ENCODE data around the gene EIPR1. TPM values are rescaled to one million over a fixed set of nuclear protein-coding genes. Genes with fewer than 3 reads are reported as not detected.

The EIPR1 gene
- total RNA-seq, 2 donors from 2014 or later, result 34.5 to 35.1 TPM

- H3K4me3 Mint-ChIP-seq, result no peak overlapping the region
- peaks cover 2 to 7% of the 10 kb centered on the region in 2 donors for H3K36me3 Mint-ChIP-seq (ENCODE audit: insufficient read depth in 2 of 2)
- H3K4me1 Mint-ChIP-seq (ENCODE audit: low read depth), result peaks cover 38% of the 10 kb centered on the region
- ATAC-seq (replicated peaks in 1 of 2), result no peak
- no peaks in the 10 kb centered on the region for H3K9me3 Mint-ChIP-seq
- no peaks in the 10 kb centered on the region for H3K27me3 Mint-ChIP-seq (ENCODE audit: low read depth)
- H3K27ac Mint-ChIP-seq, result no peak overlapping the region
- no peak for DNase-seq
Measured at GRCh38 chr2:3212984-3213383, 164.6 kb downstream of the EIPR1 start.

- Mint-ChIP-seq H3K27ac (no peak overlapping the region), H3K27me3 (ENCODE audit: low read depth) (no peaks in the 10 kb centered on the region), H3K4me1 (ENCODE audit: low read depth) (peaks cover 29% of the 10 kb centered on the region), H3K9me3 (no peaks in the 10 kb centered on the region), H3K36me3 (ENCODE audit: insufficient read depth in 2 of 2) (peaks cover 2 to 7% of the 10 kb centered on the region in 2 donors), H3K4me3 (no peak overlapping the region)
- no peak for ATAC-seq (replicated peaks in 1 of 2)
- no peak for DNase-seq
Measured at GRCh38 chr2:3212061-3212362, 165.6 kb downstream of the EIPR1 start.

GRCh38 chr2:3211256-3212060 is 166.2 kb downstream of the EIPR1 start:
- Mint-ChIP-seq H3K4me3 (no peak overlapping the region), H3K27me3 (ENCODE audit: low read depth) (no peaks in the 10 kb centered on the region), H3K27ac (no peak overlapping the region), H3K36me3 (ENCODE audit: insufficient read depth in 2 of 2) (peaks cover 0 to 7% of the 10 kb centered on the region in 2 donors), H3K9me3 (no peaks in the 10 kb centered on the region), H3K4me1 (ENCODE audit: low read depth) (peaks cover 23% of the 10 kb centered on the region)
- ATAC-seq (replicated peaks in 1 of 2) (no peak), DNase-seq (no peak)

- Mint-ChIP-seq H3K36me3 (ENCODE audit: insufficient read depth in 2 of 2) (peaks cover 1 to 3% of the 10 kb centered on the region in 2 donors), H3K4me1 (ENCODE audit: low read depth) (peaks cover 11% of the 10 kb centered on the region), H3K9me3 (no peaks in the 10 kb centered on the region), H3K4me3 (no peak overlapping the region), H3K27me3 (ENCODE audit: low read depth) (no peaks in the 10 kb centered on the region), H3K27ac (no peak overlapping the region)
- ATAC-seq (replicated peaks in 1 of 2), result no peak
- no peak for DNase-seq
Measured at GRCh38 chr2:3210257-3210656, 167.4 kb downstream of the EIPR1 start.

- H3K4me1 Mint-ChIP-seq (ENCODE audit: low read depth), result peaks cover 1% of the 10 kb centered on the region
- DNase-seq (no peak), ATAC-seq (replicated peaks in 1 of 2) (no peak)
- H3K27ac Mint-ChIP-seq, result peak overlapping the region; percentile 4
- no peaks in the 10 kb centered on the region for H3K9me3 Mint-ChIP-seq
- no peaks in the 10 kb centered on the region for H3K27me3 Mint-ChIP-seq (ENCODE audit: low read depth)
- H3K36me3 Mint-ChIP-seq (ENCODE audit: insufficient read depth in 2 of 2), result peaks cover 0 to 1% of the 10 kb centered on the region in 2 donors
- no peak overlapping the region for H3K4me3 Mint-ChIP-seq
Measured at GRCh38 chr2:3209258-3209657, 168.4 kb downstream of the EIPR1 start.

GRCh38 chr2:3208591-3208990 is 169.0 kb downstream of the EIPR1 start:
- Mint-ChIP-seq H3K4me3 (no peak overlapping the region), H3K9me3 (no peaks in the 10 kb centered on the region), H3K27ac (no peak overlapping the region), H3K36me3 (ENCODE audit: insufficient read depth in 2 of 2) (peaks cover 0 to 1% of the 10 kb centered on the region in 2 donors), H3K4me1 (ENCODE audit: low read depth) (no peaks in the 10 kb centered on the region), H3K27me3 (ENCODE audit: low read depth) (no peaks in the 10 kb centered on the region)
- DNase-seq (no peak), ATAC-seq (replicated peaks in 1 of 2) (no peak)

- Mint-ChIP-seq H3K4me1 (ENCODE audit: low read depth) (no peaks in the 10 kb centered on the region), H3K27ac (no peak overlapping the region), H3K4me3 (no peak overlapping the region), H3K27me3 (ENCODE audit: low read depth) (no peaks in the 10 kb centered on the region), H3K9me3 (no peaks in the 10 kb centered on the region), H3K36me3 (ENCODE audit: insufficient read depth in 2 of 2) (peaks cover 0 to 1% of the 10 kb centered on the region in 2 donors)
- no peak for ATAC-seq (replicated peaks in 1 of 2)
- DNase-seq, result no peak
Measured at GRCh38 chr2:3208179-3208578, 169.4 kb downstream of the EIPR1 start.

GRCh38 chr2:3207091-3207491 is 170.5 kb downstream of the EIPR1 start:
- ATAC-seq (replicated peaks in 1 of 2), result no peak
- Mint-ChIP-seq H3K4me1 (ENCODE audit: low read depth) (no peaks in the 10 kb centered on the region), H3K9me3 (no peaks in the 10 kb centered on the region), H3K4me3 (no peak overlapping the region), H3K36me3 (ENCODE audit: insufficient read depth in 2 of 2) (peaks cover 0 to 1% of the 10 kb centered on the region in 2 donors), H3K27ac (no peak overlapping the region), H3K27me3 (ENCODE audit: low read depth) (no peaks in the 10 kb centered on the region)
- no peak for DNase-seq

GRCh38 chr2:3205845-3206244 is 171.8 kb downstream of the EIPR1 start:
- no peaks in the 10 kb centered on the region for H3K27me3 Mint-ChIP-seq (ENCODE audit: low read depth)
- no peak overlapping the region for H3K4me3 Mint-ChIP-seq
- H3K36me3 Mint-ChIP-seq (ENCODE audit: insufficient read depth in 2 of 2), result peaks cover 0 to 1% of the 10 kb centered on the region in 2 donors
- no peak for DNase-seq
- no peak overlapping the region for H3K27ac Mint-ChIP-seq
- no peaks in the 10 kb centered on the region for H3K4me1 Mint-ChIP-seq (ENCODE audit: low read depth)
- H3K9me3 Mint-ChIP-seq, result no peaks in the 10 kb centered on the region
- ATAC-seq (replicated peaks in 1 of 2), result no peak

GRCh38 chr2:3204031-3204821 is 173.4 kb downstream of the EIPR1 start:
- Mint-ChIP-seq H3K27me3 (ENCODE audit: low read depth) (no peaks in the 10 kb centered on the region), H3K4me1 (ENCODE audit: low read depth) (no peaks in the 10 kb centered on the region), H3K4me3 (no peak overlapping the region), H3K9me3 (no peaks in the 10 kb centered on the region), H3K27ac (peak overlapping the region; percentile 10), H3K36me3 (ENCODE audit: insufficient read depth in 2 of 2) (peaks cover 0 to 1% of the 10 kb centered on the region in 2 donors)
- ATAC-seq (replicated peaks in 1 of 2) (no peak), DNase-seq (no peak)

- no peaks in the 10 kb centered on the region for H3K27me3 Mint-ChIP-seq (ENCODE audit: low read depth)
- peak overlapping the region; percentile 30 for H3K27ac Mint-ChIP-seq
- H3K9me3 Mint-ChIP-seq, result no peaks in the 10 kb centered on the region
- peaks cover 0 to 1% of the 10 kb centered on the region in 2 donors for H3K36me3 Mint-ChIP-seq (ENCODE audit: insufficient read depth in 2 of 2)
- H3K4me1 Mint-ChIP-seq (ENCODE audit: low read depth), result no peaks in the 10 kb centered on the region
- H3K4me3 Mint-ChIP-seq, result no peak overlapping the region
- no peak for DNase-seq
- ATAC-seq (replicated peaks in 1 of 2), result no peak
Measured at GRCh38 chr2:3203497-3204019, 174.1 kb downstream of the EIPR1 start.

- Mint-ChIP-seq H3K4me3 (no peak overlapping the region), H3K9me3 (no peaks in the 10 kb centered on the region), H3K36me3 (ENCODE audit: insufficient read depth in 2 of 2) (peaks cover 0 to 1% of the 10 kb centered on the region in 2 donors), H3K4me1 (ENCODE audit: low read depth) (no peaks in the 10 kb centered on the region), H3K27ac (peak overlapping the region; percentile 30), H3K27me3 (ENCODE audit: low read depth) (no peaks in the 10 kb centered on the region)
- DNase-seq (no peak), ATAC-seq (replicated peaks in 1 of 2) (no peak)
Measured at GRCh38 chr2:3202926-3203325, 174.7 kb downstream of the EIPR1 start.

- H3K4me1 Mint-ChIP-seq (ENCODE audit: low read depth), result no peaks in the 10 kb centered on the region
- H3K27me3 Mint-ChIP-seq (ENCODE audit: low read depth), result no peaks in the 10 kb centered on the region
- no peak overlapping the region for H3K4me3 Mint-ChIP-seq
- DNase-seq (no peak), ATAC-seq (replicated peaks in 1 of 2) (no peak)
- H3K9me3 Mint-ChIP-seq, result no peaks in the 10 kb centered on the region
- H3K27ac Mint-ChIP-seq, result no peak overlapping the region
- peaks cover 0 to 1% of the 10 kb centered on the region in 2 donors for H3K36me3 Mint-ChIP-seq (ENCODE audit: insufficient read depth in 2 of 2)
Measured at GRCh38 chr2:3201281-3201680, 176.3 kb downstream of the EIPR1 start.
